CD14-positive monocyte (primary cell): ENCODE results near the gene MEP1B. TPM values are rescaled to one million over a fixed set of nuclear protein-coding genes. Genes with fewer than 3 reads are reported as not detected.

Experiments used
- DNase-seq, 3 donors: peaks; one replicate each; pipeline ENCODE4 v3.0.0-alpha.2; 2011 to 2022
- H2AFZ ChIP-seq: 2 replicates; pipeline ENCODE4 v1.6.0; 2012; ENCODE audit warnings: mild to moderate bottlenecking, low read depth, low read length, inconsistent platforms; ENCODE audit not compliant: insufficient read depth, poor library complexity, severe bottlenecking
- H3K27ac ChIP-seq, 2 donors: 1 replicate in 1 of 2; 2 replicates in 1 of 2; pipeline ENCODE4 v1.5.1; 2012 to 2013; ENCODE audit warnings: low read length in 2 of 2, control low read depth in 1 of 2, inconsistent platforms in 1 of 2, low read depth in 1 of 2, mild to moderate bottlenecking in 1 of 2
- H3K27me3 ChIP-seq, 2 donors: one replicate each; pipeline versions ENCODE4 v1.6.0 to v1.6.1; 2011 to 2013; ENCODE audit warnings: low read length in 2 of 2; ENCODE audit not compliant: control insufficient read depth in 2 of 2, insufficient read depth in 2 of 2
- H3K36me3 ChIP-seq, 2 donors: replicated peaks in 1 of 2; 1 replicate in 1 of 2; 2 replicates in 1 of 2; pipeline versions ENCODE4 v1.5.1 to v1.6.1; 2012 to 2013; ENCODE audit warnings: low read length in 2 of 2, control low read depth in 1 of 2, inconsistent platforms in 1 of 2, mild to moderate bottlenecking in 1 of 2; ENCODE audit not compliant: insufficient read depth in 2 of 2, control insufficient read depth in 1 of 2
- H3K4me1 ChIP-seq, 2 donors: 1 replicate in 1 of 2; 2 replicates in 1 of 2; pipeline versions ENCODE4 v1.5.1 to v1.6.1; 2012 to 2013; ENCODE audit warnings: low read length in 2 of 2, control low read depth in 1 of 2, inconsistent platforms in 1 of 2, mild to moderate bottlenecking in 1 of 2, moderate library complexity in 1 of 2; ENCODE audit not compliant: insufficient read depth in 2 of 2, control insufficient read depth in 1 of 2
- H3K4me2 ChIP-seq: replicated peaks from 2 replicates; pipeline ENCODE3; 2012; ENCODE audit warnings: low read length, moderate library complexity, mild to moderate bottlenecking; ENCODE audit not compliant: poor library complexity, severe bottlenecking; ENCODE audit errors: extremely low read depth
- H3K4me3 ChIP-seq, 3 experiments: fragments of 200-600 bp in 1 of 3; sonication (generic) in 1 of 3; replicated peaks in 1 of 3; 1 replicate in 2 of 3; 2 replicates in 1 of 3; pipeline ENCODE4 v1.5.1; 2011 to 2013; ENCODE audit warnings: low read length in 3 of 3, mild to moderate bottlenecking in 3 of 3, control low read depth in 2 of 3, low read depth in 2 of 3, inconsistent platforms in 1 of 3, moderate library complexity in 1 of 3
- H3K79me2 ChIP-seq: 2 replicates; pipeline ENCODE4 v1.6.0; 2012; ENCODE audit warnings: mild to moderate bottlenecking, control low read depth, inconsistent platforms, low read length, moderate library complexity; ENCODE audit not compliant: insufficient read depth
- H3K9ac ChIP-seq: 2 replicates; pipeline ENCODE4 v1.6.0; 2017; ENCODE audit warnings: low read length, mild to moderate bottlenecking; ENCODE audit not compliant: insufficient read depth, poor library complexity, severe bottlenecking
- H3K9me3 ChIP-seq, 2 donors: replicated peaks in 1 of 2; 1 replicate in 1 of 2; 2 replicates in 1 of 2; pipeline versions ENCODE4 v1.5.1 to v1.6.1; 2012 to 2013; ENCODE audit warnings: low read length in 2 of 2, control low read depth in 1 of 2; ENCODE audit not compliant: control insufficient read depth in 1 of 2, insufficient read depth in 1 of 2
- H4K20me1 ChIP-seq: 2 replicates; pipeline ENCODE4 v1.6.0; 2012; ENCODE audit warnings: mild to moderate bottlenecking, low read length, control low read depth, moderate library complexity; ENCODE audit not compliant: insufficient read depth
- H3K27ac Mint-ChIP-seq, 7 donors: one replicate each; pipeline ENCODE4 v1.8.0; 2020; ENCODE audit warnings: mild to moderate bottlenecking in 7 of 7, mixed read lengths in 7 of 7, moderate library complexity in 6 of 7, inconsistent platforms in 2 of 7
- H3K27me3 Mint-ChIP-seq, 3 donors: one replicate each; pipeline ENCODE4 v1.8.0; 2021 to 2022; ENCODE audit warnings: low read depth in 3 of 3, mild to moderate bottlenecking in 3 of 3, mixed read lengths in 3 of 3, moderate library complexity in 3 of 3, inconsistent platforms in 1 of 3
- H3K36me3 Mint-ChIP-seq, 2 donors: one replicate each; pipeline ENCODE4 v1.8.0; 2020; ENCODE audit warnings: mixed read lengths in 2 of 2, inconsistent platforms in 1 of 2, mild to moderate bottlenecking in 1 of 2
- H3K4me1 Mint-ChIP-seq: one replicate; pipeline ENCODE4 v1.8.0; 2020; ENCODE audit warnings: mild to moderate bottlenecking, mixed read lengths
- H3K4me3 Mint-ChIP-seq, 2 donors: one replicate each; pipeline ENCODE4 v1.8.0; 2020; ENCODE audit warnings: mild to moderate bottlenecking in 2 of 2, mixed read lengths in 2 of 2, moderate library complexity in 1 of 2
- H3K9me3 Mint-ChIP-seq, 7 donors: one replicate each; pipeline ENCODE4 v1.8.0; 2020 to 2022; ENCODE audit warnings: mixed read lengths in 7 of 7, mild to moderate bottlenecking in 6 of 7, moderate library complexity in 6 of 7, inconsistent platforms in 2 of 7
- WGBS: methylation state at CpG from one replicate; pipeline ENCODE4 v1.1.5; 2013; ENCODE audit warnings: missing lambda C conversion rate; ENCODE audit not compliant: insufficient coverage; 5-methylcytosine and 5-hydroxymethylcytosine counted together
- intact Hi-C, 2 donors: fragments of 100-400 bp; cut with micrococcal nuclease; formaldehyde crosslinking; loops; one replicate each; pipeline versions ENCODE4 v1.15.0 to v1.15.1; 2023
- polyA plus RNA-seq, 3 donors: library from polyadenylated mRNA; depleted of rRNA in 1 of 3; unstranded in 2 of 3; stranded (reverse) in 1 of 3; fragments of 300-500 nt in 2 of 3; fragments of >200 nt in 1 of 3; fragmentation: Illumina TruSeq in 2 of 3; gene quantifications; 1 replicate in 2 of 3; 2 replicates in 1 of 3; pipeline ENCODE4 v1.2.3, GENCODE V29; 2012 to 2021
- TF ChIP-seq, protein P1 (sequence below): fragments of 200-600 bp; IDR thresholded peaks from one replicate; pipeline ENCODE4 v1.8.0; 2022; ENCODE audit warnings: antibody characterized with exemption, mild to moderate bottlenecking

MEP1B gene
- polyA plus RNA-seq, 3 donors, result not detected

GRCh38 chr18:32242395-32242794 is 52.6 kb downstream of the MEP1B start:
- no peak overlapping the region for H3K27ac Mint-ChIP-seq
- no peaks in the 10 kb centered on the region for H3K9me3 ChIP-seq
- no peak overlapping the region for H3K4me3 ChIP-seq
- TF ChIP-seq, protein P1, sequence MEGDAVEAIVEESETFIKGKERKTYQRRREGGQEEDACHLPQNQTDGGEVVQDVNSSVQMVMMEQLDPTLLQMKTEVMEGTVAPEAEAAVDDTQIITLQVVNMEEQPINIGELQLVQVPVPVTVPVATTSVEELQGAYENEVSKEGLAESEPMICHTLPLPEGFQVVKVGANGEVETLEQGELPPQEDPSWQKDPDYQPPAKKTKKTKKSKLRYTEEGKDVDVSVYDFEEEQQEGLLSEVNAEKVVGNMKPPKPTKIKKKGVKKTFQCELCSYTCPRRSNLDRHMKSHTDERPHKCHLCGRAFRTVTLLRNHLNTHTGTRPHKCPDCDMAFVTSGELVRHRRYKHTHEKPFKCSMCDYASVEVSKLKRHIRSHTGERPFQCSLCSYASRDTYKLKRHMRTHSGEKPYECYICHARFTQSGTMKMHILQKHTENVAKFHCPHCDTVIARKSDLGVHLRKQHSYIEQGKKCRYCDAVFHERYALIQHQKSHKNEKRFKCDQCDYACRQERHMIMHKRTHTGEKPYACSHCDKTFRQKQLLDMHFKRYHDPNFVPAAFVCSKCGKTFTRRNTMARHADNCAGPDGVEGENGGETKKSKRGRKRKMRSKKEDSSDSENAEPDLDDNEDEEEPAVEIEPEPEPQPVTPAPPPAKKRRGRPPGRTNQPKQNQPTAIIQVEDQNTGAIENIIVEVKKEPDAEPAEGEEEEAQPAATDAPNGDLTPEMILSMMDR, result no peak
- H3K4me1 Mint-ChIP-seq, result no peaks in the 10 kb centered on the region
- no peaks in the 10 kb centered on the region for H3K4me1 ChIP-seq
- no peak overlapping the region for H3K4me3 Mint-ChIP-seq
- 90% methylated on average over 2 of the region's 2 CpGs for WGBS
- no peaks in the 10 kb centered on the region for H3K27me3 ChIP-seq
- H3K9ac ChIP-seq, result no peak overlapping the region
- H3K36me3 Mint-ChIP-seq, result no peaks in the 10 kb centered on the region
- intact Hi-C loops, result no loop called here
- peaks cover 2 to 3% (median 3%) of the 10 kb centered on the region in 3 donors for H3K27me3 Mint-ChIP-seq
- H3K79me2 ChIP-seq, result no peaks in the 10 kb centered on the region
- peaks cover 0 to 3% (median 1%) of the 10 kb centered on the region in 7 donors for H3K9me3 Mint-ChIP-seq
- no peak overlapping the region for H2AFZ ChIP-seq
- no peak overlapping the region for H3K4me2 ChIP-seq
- no peak overlapping the region for H3K27ac ChIP-seq
- H3K36me3 ChIP-seq, result no peaks in the 10 kb centered on the region
- no peak for DNase-seq
- no peaks in the 10 kb centered on the region for H4K20me1 ChIP-seq

DNA sequence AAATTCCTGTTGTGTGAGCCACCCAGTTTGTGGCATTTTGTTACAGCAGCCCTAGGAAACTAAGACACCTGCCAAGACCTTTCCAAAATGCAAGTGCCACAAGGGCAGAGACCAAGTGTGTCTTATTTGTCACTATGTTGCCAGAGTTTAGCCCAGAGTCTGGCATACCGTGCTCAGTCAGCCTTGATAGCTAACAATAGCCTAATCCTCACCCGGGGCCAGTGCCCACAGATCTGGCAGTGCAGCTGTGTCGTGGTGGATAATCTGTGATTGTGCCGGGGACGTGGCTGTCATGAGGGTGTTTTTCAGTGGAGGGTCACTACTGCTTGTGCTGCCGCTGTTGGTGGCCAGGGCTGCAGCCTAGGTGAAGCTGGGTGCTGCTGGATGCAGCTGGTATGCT is 53.5 kb downstream of the MEP1B start:
- no peaks in the 10 kb centered on the region for H3K4me1 Mint-ChIP-seq
- WGBS, result 88% methylated on average over 6 of the region's 6 CpGs
- no peak overlapping the region for H2AFZ ChIP-seq
- H3K4me2 ChIP-seq, result no peak overlapping the region
- H3K27me3 Mint-ChIP-seq, result peaks cover 0 to 3% (median 3%) of the 10 kb centered on the region in 3 donors
- H3K27ac Mint-ChIP-seq, result no peak overlapping the region
- intact Hi-C loops, result no loop called here
- no peak for DNase-seq
- no peaks in the 10 kb centered on the region for H3K9me3 ChIP-seq
- TF ChIP-seq, protein P1, result no peak
- no peaks in the 10 kb centered on the region for H3K36me3 Mint-ChIP-seq
- H4K20me1 ChIP-seq, result no peaks in the 10 kb centered on the region
- H3K79me2 ChIP-seq, result no peaks in the 10 kb centered on the region
- H3K9ac ChIP-seq, result no peak overlapping the region
- no peak overlapping the region for H3K27ac ChIP-seq
- H3K4me3 ChIP-seq, result no peak overlapping the region
- no peak overlapping the region for H3K4me3 Mint-ChIP-seq
- peaks cover 0 to 3% (median under 1%) of the 10 kb centered on the region in 7 donors for H3K9me3 Mint-ChIP-seq
- no peaks in the 10 kb centered on the region for H3K4me1 ChIP-seq
- no peaks in the 10 kb centered on the region for H3K27me3 ChIP-seq
- H3K36me3 ChIP-seq, result no peaks in the 10 kb centered on the region
